Measurements from ENCODE around the gene TPPP3.

DNA sequence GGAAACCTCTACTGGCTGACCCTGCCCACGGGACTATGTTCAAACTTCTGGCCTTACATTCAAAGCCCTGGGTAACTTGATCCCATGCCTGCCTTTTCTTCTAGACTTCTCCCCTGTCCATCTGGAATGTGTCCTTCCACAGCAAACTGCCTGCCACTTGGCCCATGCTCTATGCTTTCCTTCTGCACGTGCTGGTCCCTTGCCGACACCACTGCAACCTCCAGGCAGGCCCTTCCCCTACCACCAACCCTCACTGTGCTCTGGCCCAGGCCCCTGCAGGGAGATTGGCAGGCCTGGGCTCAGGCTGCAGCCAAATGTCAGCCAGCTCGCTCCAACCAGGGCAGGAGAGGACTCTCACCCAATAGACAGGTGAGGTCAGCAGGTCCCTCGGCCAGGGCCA is 48.6 kb upstream of the TPPP3 start:
- TF ChIP-seq, protein P1, sequence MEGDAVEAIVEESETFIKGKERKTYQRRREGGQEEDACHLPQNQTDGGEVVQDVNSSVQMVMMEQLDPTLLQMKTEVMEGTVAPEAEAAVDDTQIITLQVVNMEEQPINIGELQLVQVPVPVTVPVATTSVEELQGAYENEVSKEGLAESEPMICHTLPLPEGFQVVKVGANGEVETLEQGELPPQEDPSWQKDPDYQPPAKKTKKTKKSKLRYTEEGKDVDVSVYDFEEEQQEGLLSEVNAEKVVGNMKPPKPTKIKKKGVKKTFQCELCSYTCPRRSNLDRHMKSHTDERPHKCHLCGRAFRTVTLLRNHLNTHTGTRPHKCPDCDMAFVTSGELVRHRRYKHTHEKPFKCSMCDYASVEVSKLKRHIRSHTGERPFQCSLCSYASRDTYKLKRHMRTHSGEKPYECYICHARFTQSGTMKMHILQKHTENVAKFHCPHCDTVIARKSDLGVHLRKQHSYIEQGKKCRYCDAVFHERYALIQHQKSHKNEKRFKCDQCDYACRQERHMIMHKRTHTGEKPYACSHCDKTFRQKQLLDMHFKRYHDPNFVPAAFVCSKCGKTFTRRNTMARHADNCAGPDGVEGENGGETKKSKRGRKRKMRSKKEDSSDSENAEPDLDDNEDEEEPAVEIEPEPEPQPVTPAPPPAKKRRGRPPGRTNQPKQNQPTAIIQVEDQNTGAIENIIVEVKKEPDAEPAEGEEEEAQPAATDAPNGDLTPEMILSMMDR (IDR thresholded peaks at IDR 0.05) = no peak
- TF ChIP-seq POLR2A (IDR thresholded peaks at IDR 0.05; ENCODE audit: low read depth) (no peak), EP300 (IDR thresholded peaks at IDR 0.05) (no peak)

Data from esophagus muscularis mucosa (tissue), 4 donors.